HepG2 (cell line): ENCODE measurements around the gene SAMD15. TPM values are rescaled to one million over a fixed set of nuclear protein-coding genes. Genes with fewer than 3 reads are reported as not detected.

Experiments
- ARNT2 ChIP-seq: sonication (generic); formaldehyde crosslinking; IDR thresholded peaks from 2 replicates; pipeline ENCODE4 v1.8.0; 2022; ENCODE audit warnings: mild to moderate bottlenecking, low read depth, missing genetic modification reagents, moderate library complexity
- FOXA3 ChIP-seq: IDR thresholded peaks from 2 replicates; pipeline ENCODE4 v1.6.1; 2016; ENCODE audit warnings: missing genetic modification reagents, missing compliant biosample characterization
- FOXK1 ChIP-seq: sonication (generic); formaldehyde crosslinking; IDR thresholded peaks from 2 replicates; pipeline ENCODE4 v1.4.0; 2020; ENCODE audit warnings: low read depth, missing genetic modification reagents, borderline replicate concordance
- HNF4G ChIP-seq, 2 experiments: sonication (generic) in 1 of 2; formaldehyde crosslinking in 1 of 2; IDR thresholded peaks; 2 replicates each; pipeline versions ENCODE4 v1.4.0 to v1.6.1; 2011 to 2020; ENCODE audit warnings: borderline replicate concordance in 2 of 2, low read depth in 2 of 2, mild to moderate bottlenecking in 2 of 2, low read length in 1 of 2, missing genetic modification reagents in 1 of 2, moderate library complexity in 1 of 2
- HOXD1 ChIP-seq: sonication (generic); formaldehyde crosslinking; IDR thresholded peaks from 2 replicates; pipeline ENCODE4 v1.5.0; 2020; ENCODE audit warnings: missing genetic modification reagents
- RBM39 ChIP-seq: fragments of 200-400 bp; formaldehyde crosslinking; IDR thresholded peaks from one replicate; pipeline ENCODE4 v1.6.1; 2018; ENCODE audit warnings: antibody characterized with exemption, mild to moderate bottlenecking, low read depth, low read length; ENCODE audit not compliant: poor library complexity, severe bottlenecking
- SAP130 ChIP-seq: IDR thresholded peaks from 2 replicates; pipeline ENCODE4 v1.6.1; 2016; ENCODE audit warnings: low read depth
- STAT5B ChIP-seq: sonication (generic); formaldehyde crosslinking; IDR thresholded peaks from 2 replicates; pipeline ENCODE4 v1.4.0; 2020; ENCODE audit warnings: missing genetic modification reagents
- ZFP62 ChIP-seq: sonication (generic); formaldehyde crosslinking; IDR thresholded peaks from 2 replicates; pipeline ENCODE4 v1.4.0; 2020; ENCODE audit warnings: missing genetic modification reagents
- ZNF292 ChIP-seq: sonication (generic); formaldehyde crosslinking; IDR thresholded peaks from 2 replicates; pipeline ENCODE4 v1.8.1; 2022; ENCODE audit warnings: mild to moderate bottlenecking, low read depth, missing genetic modification reagents, borderline replicate concordance
- ZNF331 ChIP-seq: sonication (generic); formaldehyde crosslinking; IDR thresholded peaks from 2 replicates; pipeline ENCODE4 v1.4.0; 2020; ENCODE audit warnings: missing genetic modification reagents
- ZNF431 ChIP-seq: sonication (generic); formaldehyde crosslinking; IDR thresholded peaks from 2 replicates; pipeline ENCODE4 v1.9.0; 2022; ENCODE audit warnings: missing genetic modification reagents, low read depth, mild to moderate bottlenecking, borderline replicate concordance
- ZNF44 ChIP-seq: sonication (generic); formaldehyde crosslinking; IDR thresholded peaks from 2 replicates; pipeline ENCODE4 v1.5.1; 2020; ENCODE audit warnings: mild to moderate bottlenecking, missing genetic modification reagents
- ZNF605 ChIP-seq: sonication (generic); formaldehyde crosslinking; IDR thresholded peaks from 2 replicates; pipeline ENCODE4 v1.8.0; 2022; ENCODE audit warnings: mild to moderate bottlenecking, missing genetic modification reagents
- ZNF644 ChIP-seq: IDR thresholded peaks from 2 replicates; pipeline ENCODE4 v1.6.1; 2016; ENCODE audit warnings: low read depth
- ZNF652 ChIP-seq: IDR thresholded peaks from 2 replicates; pipeline ENCODE4 v1.6.1; 2016; ENCODE audit warnings: low read depth, borderline replicate concordance
- ZSCAN29 ChIP-seq: sonication (generic); formaldehyde crosslinking; conservative IDR thresholded peaks from 2 replicates; pipeline ENCODE4 v1.4.0; 2020; ENCODE audit warnings: mild to moderate bottlenecking, missing genetic modification reagents
- polyA plus RNA-seq, 8 experiments: library from polyadenylated mRNA; depleted of rRNA in 3 of 8; stranded (reverse) in 7 of 8; unstranded in 1 of 8; fragments of >200 nt; fragmentation: Illumina TruSeq in 4 of 8; extraction: Trizol in 4 of 8; gene quantifications; 2 replicates each; pipeline versions ENCODE4 v1.2.1 to v1.2.3, GENCODE V29; 2011 to 2016; ENCODE audit warnings: low read depth in 4 of 8, missing spikeins in 1 of 8, mixed read lengths in 1 of 8; ENCODE audit not compliant: insufficient read depth in 1 of 8
- total RNA-seq, 5 experiments: library from RNA; depleted of rRNA; stranded (reverse); fragments of >200 nt; fragmentation: Illumina TruSeq; extraction: Trizol; gene quantifications; 2 replicates each; pipeline ENCODE4 v1.2.3, GENCODE V29; 2016; ENCODE audit warnings: low read depth in 1 of 5
- TF ChIP-seq, protein P1 (sequence below): sonication (generic); formaldehyde crosslinking; IDR thresholded peaks from 2 replicates; pipeline ENCODE4 v1.8.1; 2022; ENCODE audit warnings: mild to moderate bottlenecking, missing genetic modification reagents
- TF ChIP-seq, protein P2 (sequence below): sonication (generic); formaldehyde crosslinking; IDR thresholded peaks from 2 replicates; pipeline ENCODE4 v1.4.0; 2020; ENCODE audit warnings: mild to moderate bottlenecking, missing genetic modification reagents
- TF ChIP-seq, protein P3 (sequence below): sonication (generic); formaldehyde crosslinking; IDR thresholded peaks from 2 replicates; pipeline ENCODE4 v1.5.0; 2020; ENCODE audit warnings: mild to moderate bottlenecking, missing genetic modification reagents, borderline replicate concordance

SAMD15 gene
- total and polyA plus RNA-seq, 2 of the 13 experiments (the other 11 are each of a cell fraction or from before 2014, with no cell fraction given), result 0.09 to 1.3 TPM

DNA sequence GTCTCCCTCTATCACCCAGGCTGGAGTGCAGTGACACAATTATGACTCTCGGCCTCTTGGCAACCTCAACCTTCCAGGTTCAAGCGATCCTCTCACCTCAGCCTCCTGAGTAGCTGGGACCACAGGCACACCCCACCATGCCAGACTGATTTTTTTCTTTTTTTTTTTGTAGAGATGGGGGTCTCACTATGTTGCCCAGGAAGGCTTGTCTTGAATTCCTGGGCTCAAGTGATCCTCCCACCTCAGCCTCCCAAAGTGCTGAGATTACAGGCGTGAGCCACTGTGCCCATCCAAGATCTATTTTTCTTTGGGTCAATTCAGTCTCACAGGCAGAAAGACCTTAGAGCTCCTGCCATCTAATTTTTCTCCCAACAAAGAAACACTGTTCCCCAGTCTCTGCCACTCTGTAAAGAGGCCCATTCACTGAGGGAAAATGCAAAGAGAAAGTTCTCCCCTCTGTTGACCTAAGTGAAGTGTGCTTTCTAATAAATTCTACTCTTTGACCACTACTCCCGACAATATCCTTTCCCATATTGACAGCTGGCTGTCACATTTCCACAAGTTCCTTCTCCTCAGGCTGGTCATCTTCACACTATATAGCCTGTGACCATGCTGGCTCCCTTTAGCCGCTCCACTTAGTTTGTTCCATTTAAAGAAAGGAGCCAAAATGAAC is 23.6 kb upstream of the SAMD15 start (continued):
- peak; percentile 39; the same call in 1 of the 2 replicates for TF ChIP-seq ZNF331 (CRISPR knock-in tag)
- no peak for TF ChIP-seq HOXD1 (CRISPR knock-in tag)
- peak; percentile 58; the same call in 1 of the 2 replicates for TF ChIP-seq ZNF292
- TF ChIP-seq STAT5B (CRISPR knock-in tag), result no peak
- peak; percentile 82 for TF ChIP-seq SAP130 (CRISPR knock-in tag)
- TF ChIP-seq RBM39, result no peak
- no peak for TF ChIP-seq ZFP62 (CRISPR knock-in tag)
- TF ChIP-seq, protein P1, sequence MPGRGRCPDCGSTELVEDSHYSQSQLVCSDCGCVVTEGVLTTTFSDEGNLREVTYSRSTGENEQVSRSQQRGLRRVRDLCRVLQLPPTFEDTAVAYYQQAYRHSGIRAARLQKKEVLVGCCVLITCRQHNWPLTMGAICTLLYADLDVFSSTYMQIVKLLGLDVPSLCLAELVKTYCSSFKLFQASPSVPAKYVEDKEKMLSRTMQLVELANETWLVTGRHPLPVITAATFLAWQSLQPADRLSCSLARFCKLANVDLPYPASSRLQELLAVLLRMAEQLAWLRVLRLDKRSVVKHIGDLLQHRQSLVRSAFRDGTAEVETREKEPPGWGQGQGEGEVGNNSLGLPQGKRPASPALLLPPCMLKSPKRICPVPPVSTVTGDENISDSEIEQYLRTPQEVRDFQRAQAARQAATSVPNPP (CRISPR knock-in tag), result no peak
- TF ChIP-seq, protein P2, sequence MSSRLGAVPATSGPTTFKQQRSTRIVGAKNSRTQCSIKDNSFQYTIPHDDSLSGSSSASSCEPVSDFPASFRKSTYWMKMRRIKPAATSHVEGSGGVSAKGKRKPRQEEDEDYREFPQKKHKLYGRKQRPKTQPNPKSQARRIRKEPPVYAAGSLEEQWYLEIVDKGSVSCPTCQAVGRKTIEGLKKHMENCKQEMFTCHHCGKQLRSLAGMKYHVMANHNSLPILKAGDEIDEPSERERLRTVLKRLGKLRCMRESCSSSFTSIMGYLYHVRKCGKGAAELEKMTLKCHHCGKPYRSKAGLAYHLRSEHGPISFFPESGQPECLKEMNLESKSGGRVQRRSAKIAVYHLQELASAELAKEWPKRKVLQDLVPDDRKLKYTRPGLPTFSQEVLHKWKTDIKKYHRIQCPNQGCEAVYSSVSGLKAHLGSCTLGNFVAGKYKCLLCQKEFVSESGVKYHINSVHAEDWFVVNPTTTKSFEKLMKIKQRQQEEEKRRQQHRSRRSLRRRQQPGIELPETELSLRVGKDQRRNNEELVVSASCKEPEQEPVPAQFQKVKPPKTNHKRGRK (CRISPR knock-in tag), result no peak
- TF ChIP-seq ZNF44, result no peak
- peak; percentile 71 for TF ChIP-seq FOXA3
- TF ChIP-seq ZNF652 (CRISPR knock-in tag), result no peak
- no peak for TF ChIP-seq ZNF605 (CRISPR knock-in tag)
- no peak for TF ChIP-seq ARNT2 (CRISPR knock-in tag)
- TF ChIP-seq, protein P3, sequence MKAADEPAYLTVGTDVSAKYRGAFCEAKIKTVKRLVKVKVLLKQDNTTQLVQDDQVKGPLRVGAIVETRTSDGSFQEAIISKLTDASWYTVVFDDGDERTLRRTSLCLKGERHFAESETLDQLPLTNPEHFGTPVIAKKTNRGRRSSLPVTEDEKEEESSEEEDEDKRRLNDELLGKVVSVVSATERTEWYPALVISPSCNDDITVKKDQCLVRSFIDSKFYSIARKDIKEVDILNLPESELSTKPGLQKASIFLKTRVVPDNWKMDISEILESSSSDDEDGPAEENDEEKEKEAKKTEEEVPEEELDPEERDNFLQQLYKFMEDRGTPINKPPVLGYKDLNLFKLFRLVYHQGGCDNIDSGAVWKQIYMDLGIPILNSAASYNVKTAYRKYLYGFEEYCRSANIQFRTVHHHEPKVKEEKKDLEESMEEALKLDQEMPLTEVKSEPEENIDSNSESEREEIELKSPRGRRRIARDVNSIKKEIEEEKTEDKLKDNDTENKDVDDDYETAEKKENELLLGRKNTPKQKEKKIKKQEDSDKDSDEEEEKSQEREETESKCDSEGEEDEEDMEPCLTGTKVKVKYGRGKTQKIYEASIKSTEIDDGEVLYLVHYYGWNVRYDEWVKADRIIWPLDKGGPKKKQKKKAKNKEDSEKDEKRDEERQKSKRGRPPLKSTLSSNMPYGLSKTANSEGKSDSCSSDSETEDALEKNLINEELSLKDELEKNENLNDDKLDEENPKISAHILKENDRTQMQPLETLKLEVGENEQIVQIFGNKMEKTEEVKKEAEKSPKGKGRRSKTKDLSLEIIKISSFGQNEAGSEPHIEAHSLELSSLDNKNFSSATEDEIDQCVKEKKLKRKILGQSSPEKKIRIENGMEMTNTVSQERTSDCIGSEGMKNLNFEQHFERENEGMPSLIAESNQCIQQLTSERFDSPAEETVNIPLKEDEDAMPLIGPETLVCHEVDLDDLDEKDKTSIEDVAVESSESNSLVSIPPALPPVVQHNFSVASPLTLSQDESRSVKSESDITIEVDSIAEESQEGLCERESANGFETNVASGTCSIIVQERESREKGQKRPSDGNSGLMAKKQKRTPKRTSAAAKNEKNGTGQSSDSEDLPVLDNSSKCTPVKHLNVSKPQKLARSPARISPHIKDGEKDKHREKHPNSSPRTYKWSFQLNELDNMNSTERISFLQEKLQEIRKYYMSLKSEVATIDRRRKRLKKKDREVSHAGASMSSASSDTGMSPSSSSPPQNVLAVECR (CRISPR knock-in tag), result peak; percentile 21; the same call in 1 of the 2 replicates
- no peak for TF ChIP-seq FOXK1 (CRISPR knock-in tag)
- TF ChIP-seq ZNF644, result peak; percentile 39; the same call in 1 of the 2 replicates
- no peak for TF ChIP-seq ZSCAN29 (CRISPR knock-in tag)
- no peak for TF ChIP-seq ZNF431 (CRISPR knock-in tag)
- peak; percentile 27; the same call in 1 of the 2 replicates for TF ChIP-seq HNF4G (IDR thresholded peaks at IDR 0.05; ENCODE audit: borderline replicate concordance, low read depth, low read length)
- TF ChIP-seq HNF4G (CRISPR knock-in tag; IDR thresholded peaks at IDR 0.05; ENCODE audit: borderline replicate concordance, low read depth), result no peak
